OCI-M2 (cell line): ENCODE data around the gene CELF4.

Source experiments
- DNase-seq: peaks from one replicate; lab custom pipeline; 2025; ENCODE audit not compliant: unreplicated experiment; lab: John Stamatoyannopoulos, UW

The CELF4 gene

DNA sequence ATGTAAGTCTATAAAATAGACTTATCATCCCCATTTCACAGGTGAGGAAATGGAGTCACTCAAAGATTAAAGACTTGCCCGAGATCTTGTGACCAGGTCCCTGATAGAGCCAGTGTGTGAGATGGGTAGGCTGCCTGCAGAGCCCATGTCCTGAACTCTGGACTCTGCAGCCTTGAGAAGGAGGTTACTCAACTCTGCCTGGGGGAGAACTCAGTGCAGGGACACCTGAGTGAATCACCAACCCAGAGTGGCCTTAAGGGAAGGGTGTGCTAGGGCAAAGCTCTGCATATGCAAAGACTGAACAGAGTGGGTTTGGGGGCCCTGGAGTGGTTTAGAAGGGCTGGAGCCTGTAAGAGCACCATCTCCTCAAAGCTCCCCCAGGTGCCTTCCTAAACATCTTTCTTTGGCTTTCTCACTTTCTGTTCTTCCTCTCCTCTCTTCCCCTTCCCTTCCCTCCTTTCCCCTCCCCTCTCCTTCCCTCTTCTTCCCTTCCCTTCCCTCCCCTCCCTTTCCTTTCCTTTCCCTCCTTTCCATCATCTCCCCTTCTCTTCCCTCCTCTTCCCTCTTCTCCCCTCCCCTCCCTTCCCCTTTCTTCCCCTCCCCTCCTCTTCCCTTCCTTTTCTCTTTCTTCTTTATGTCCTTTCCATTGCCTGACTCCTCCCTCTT lies 67.6 kb downstream of the CELF4 start:
- no peak for DNase-seq

DNA sequence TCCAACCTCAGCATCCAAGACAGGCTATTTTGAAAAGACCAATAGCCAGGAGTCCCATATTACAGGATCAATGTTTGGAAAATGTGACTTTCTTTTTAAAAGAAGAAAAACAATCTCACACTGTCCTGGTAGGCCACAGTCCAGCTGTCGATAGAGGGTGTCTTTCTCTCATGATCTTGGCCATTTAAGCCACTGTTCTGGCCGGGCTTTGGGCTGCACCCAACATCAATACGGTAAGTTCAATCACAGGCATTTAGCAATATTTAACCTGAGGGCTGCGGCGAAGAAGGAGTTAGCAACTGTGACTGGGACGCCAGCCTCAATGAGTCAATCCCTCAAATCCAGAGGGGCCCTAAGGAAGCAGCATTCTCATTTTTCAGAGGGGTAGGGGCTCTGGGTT lies 69.0 kb downstream of the CELF4 start:
- DNase-seq = no peak

DNA sequence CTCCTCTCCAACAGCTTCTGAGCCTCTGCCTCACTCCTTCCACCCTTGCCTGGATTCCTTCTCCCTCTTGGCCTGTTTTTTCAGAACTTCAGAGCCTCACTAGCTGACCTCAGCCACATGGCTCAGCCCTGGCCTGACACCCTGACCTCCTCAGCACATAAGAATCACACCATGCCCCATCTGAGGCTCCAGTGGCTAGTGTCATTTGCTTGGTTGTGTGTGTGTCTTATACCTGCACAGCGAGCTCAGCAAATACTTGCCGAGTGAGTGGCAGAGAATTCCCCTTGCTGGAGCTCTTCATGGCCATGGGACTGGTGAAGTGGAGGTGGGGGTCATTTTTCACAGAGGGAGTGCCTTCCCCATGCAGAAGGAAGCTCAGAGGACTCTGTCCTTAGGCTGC lies 70.2 kb downstream of the CELF4 start:
- no peak for DNase-seq

- no peak for DNase-seq
Measured at GRCh38 chr18:37494406-37494805, 71.2 kb downstream of the CELF4 start.

DNA sequence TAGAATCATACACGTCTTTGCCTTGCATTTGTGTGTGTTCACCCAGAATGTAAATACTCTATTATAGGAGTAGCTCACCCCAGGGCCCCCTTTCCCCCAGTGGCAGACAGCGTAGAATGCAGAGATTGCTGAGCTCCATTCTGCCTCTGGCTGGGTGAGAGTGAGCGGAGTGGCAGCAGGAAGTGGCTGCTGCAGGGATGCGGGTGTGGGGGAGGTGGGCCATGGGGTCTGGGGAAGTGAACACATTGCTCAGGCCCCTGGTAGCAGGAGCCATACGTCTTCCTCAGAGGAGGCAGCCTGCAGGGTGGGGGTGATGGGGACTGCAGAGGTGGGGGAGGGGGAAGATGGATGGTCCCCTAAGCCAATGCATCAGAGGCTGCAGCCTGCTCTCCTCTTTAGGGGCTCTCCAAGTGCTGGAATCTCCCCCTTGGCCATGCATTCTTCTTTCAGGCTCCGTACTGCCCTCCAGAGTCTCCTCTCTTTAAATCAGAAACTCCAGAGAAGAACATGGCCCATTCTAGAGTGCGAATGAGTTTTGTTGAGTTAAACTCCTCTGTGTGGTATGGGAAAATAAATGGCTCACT lies 72.2 kb downstream of the CELF4 start:
- DNase-seq = no peak

DNA sequence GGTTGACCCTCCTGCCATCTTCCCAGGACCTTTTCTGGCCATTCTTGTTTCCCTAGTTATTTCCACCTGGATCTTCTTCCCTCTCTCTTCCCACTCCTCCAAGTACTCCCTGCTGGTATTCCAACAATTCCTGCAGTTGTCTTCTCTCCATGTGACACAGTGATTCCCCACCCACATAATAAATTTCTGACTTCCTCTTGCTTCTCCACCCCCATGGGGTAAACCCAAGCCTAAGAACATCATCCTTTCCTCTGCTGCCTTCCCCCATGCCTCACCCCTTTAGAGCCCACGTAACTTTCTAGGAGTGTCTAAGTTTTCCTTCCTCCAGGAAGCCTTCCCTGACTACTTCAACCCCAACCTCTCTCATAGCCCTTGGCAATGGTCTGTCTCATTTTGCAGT lies 72.6 kb downstream of the CELF4 start:
- DNase-seq = no peak

DNA sequence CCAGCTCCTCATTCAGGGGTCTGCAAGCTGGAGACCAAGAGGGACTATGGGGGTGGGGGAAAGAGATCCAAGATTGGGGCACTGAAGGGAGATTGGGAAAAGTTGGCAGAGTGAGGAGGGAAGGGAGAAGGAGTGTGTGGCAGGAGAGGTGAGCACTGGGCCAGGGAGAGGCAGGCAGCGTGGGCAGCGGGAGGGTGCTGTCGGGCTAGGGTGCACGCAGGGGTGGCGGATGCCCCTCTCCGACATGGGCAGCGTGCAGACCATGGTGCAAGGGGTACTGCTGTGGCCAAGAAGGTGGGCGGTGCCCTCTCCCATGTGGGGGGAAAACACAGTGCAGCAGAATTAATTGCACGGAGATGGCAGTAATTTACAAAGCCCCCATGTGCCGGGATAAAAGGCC lies 74.1 kb downstream of the CELF4 start:
- DNase-seq = no peak

DNA sequence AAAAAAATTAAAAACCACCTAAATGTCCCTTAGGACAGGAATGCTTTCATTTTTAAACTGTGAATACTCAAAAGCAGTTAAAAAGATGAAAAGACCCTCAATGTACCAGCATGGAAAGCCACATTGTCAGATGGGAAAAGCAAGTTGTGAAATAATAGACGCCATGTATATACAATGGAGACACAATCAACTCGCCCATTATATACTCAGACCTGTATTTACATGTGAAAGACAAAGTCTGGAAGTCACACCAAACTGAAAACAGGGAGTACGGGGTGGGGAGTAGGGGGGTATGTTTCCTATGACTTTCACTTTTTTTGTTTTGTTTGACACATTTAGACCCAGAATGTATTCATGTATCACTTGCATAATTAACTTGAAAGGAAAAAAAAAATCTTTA lies 75.6 kb downstream of the CELF4 start:
- DNase-seq = no peak

GRCh38 chr18:37489011-37489410 lies 76.6 kb downstream of the CELF4 start:
- no peak for DNase-seq

DNA sequence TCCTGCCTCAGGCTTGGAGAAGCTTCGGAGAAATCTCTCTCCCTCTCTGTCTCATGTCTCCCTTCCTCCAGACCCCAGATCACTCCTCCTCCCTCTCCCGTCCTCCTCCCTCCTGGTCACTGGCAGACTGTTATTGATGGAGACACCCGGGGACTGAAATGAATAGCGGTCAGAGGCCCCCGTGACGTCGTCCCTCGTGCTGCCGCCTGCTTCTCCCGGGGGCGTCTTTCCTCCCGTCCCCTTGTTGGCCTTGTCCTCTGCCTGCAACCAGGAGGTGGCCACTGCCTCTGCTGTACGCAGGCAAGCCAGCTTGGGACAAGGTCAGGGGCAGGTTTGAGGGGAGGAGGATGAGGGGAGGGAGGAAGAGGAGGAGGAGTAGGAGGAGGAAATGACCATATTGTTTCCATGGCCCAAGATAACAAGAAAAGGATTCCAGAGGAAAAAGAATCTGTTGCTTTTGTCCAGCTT lies 78.2 kb downstream of the CELF4 start:
- DNase-seq = no peak

GRCh38 chr18:37486848-37487247 lies 78.8 kb downstream of the CELF4 start:
- DNase-seq = no peak

DNA sequence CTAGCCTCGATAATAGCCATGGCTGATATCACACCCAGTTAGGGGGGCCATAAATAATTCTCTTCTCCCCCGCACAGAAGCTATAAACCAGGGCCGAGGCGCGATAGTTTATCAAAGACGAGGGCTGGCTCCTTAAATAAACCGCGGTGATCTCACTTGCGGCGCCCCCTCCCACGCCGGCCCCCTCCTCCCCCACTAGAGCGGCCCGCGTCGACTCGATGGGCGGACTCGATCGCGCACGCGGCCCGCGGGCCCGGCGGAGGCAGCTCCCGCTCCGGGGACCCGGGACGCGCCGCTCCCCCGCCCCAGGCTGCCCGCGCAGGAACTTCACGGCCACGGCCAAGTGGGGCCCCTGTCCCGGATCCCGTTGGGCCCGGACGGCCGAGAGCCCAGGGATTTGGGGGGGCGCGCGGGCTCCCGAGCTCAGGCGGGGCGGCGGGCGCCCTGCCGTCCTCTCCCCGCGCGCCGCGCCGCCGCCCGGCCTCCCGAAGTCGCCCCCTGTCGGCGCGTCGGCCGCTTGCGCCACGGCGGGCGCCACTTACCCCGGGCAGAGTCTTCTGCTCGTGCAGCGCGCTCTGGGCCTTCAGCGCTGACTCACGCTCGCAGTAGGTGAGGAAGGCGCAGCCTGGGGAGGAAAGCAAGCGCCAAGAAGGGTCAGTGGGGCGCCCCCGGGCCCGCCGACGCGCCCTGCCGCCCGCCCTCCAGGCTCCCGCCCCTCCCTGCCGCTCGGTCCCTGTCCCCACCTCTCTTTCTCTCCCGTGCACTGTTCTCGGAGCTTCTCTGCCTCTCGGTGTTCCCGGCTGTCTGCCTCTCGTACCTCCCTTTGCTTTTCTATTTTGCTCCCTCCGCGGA lies 80.4 kb downstream of the CELF4 start:
- DNase-seq = no peak

GRCh38 chr18:37483984-37484819 lies 81.4 kb downstream of the CELF4 start:
- DNase-seq = no peak

DNA sequence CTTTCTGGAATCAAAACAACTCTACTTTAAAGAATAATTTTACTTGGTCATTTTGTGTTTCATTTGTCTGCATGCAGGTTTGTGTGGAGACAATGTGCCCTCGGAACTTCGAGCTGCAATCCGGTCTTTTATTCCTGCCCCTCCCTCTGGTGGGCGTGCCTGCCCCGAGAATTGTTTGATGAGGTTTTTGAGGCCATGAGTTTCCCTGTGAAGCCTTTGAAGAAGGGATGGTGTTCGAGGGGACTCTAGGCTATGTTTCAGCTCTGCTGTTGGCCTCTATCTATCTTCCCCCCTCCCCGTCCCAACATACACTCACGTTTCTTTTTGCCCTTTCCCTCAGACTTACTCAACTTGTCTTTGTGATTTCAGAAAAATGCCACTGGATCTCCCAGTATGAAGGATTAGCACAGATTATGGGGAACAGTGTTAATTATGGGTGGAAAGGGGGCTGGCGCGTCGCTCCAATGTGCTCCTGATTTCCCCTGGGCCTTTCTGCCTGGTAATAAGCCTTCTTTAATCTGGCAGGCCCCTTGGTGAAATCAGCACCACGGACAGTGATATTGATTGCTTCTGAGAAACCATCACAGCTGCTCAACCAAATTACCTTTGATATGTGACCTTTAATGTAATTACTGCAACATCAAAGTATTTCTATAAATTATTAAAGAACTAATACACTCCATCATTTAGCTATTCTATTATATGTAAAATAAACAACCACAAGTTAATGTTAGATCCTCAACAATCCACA lies 82.2 kb downstream of the CELF4 start:
- no peak for DNase-seq

DNA sequence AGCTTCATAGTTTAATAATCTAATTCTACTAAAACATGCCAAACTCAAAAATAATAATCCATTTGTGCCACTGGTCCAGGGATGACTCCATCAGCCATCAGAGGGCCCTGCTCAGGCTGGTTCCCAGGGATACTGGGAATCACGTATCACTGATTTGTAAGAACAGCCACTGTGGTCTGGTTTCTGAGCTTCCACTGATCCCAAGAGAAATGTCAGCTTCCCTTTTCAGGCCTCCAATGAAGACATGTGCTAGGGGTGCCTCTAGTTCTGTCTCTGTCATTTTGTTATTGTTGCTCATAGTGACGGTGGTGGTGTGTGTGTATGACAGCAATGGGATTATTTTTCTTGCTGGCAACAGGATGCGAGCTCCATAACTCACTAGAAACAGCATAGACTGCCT lies 83.2 kb downstream of the CELF4 start:
- DNase-seq = no peak

DNA sequence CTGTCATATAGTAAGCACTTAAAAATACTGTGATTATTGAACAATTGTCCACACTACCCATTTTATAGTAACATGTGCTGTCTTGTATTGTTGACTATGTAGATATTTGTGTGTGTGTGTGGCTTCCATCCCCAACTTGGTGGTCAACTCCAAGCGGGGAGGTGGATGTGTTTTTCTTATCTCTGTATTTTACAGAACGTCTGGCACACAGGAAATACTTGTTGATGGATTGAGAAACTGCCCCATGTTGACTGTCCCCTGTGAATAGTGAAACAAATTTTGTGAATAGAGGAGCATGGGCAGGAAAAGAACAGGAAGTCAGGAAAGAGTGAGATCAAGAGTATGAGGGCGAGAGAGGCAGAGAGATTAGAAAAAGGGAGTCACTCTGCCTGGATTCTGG lies 83.6 kb downstream of the CELF4 start:
- DNase-seq = no peak

- no peak for DNase-seq
Measured at GRCh38 chr18:37481491-37481890, 84.1 kb downstream of the CELF4 start.

DNA sequence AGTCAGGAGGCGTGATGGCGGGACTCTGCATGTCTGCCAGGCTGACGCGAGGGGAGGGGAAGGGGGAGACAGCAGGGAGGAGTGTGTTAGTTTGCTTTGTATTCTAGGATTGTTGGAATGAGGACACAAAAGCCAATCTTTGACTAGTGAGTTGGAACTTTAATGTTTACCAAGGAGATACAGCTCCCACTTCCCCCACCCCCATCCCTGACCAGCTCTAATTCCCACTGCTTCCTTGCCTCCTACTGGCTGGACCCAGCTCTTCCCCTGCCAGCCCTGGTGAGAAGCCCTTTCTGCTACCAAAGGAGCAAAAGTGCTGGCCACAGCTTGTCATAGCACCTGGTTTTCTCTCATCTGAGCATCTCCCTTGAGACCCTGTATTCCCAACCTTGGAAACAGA lies 84.5 kb downstream of the CELF4 start:
- DNase-seq = no peak

DNA sequence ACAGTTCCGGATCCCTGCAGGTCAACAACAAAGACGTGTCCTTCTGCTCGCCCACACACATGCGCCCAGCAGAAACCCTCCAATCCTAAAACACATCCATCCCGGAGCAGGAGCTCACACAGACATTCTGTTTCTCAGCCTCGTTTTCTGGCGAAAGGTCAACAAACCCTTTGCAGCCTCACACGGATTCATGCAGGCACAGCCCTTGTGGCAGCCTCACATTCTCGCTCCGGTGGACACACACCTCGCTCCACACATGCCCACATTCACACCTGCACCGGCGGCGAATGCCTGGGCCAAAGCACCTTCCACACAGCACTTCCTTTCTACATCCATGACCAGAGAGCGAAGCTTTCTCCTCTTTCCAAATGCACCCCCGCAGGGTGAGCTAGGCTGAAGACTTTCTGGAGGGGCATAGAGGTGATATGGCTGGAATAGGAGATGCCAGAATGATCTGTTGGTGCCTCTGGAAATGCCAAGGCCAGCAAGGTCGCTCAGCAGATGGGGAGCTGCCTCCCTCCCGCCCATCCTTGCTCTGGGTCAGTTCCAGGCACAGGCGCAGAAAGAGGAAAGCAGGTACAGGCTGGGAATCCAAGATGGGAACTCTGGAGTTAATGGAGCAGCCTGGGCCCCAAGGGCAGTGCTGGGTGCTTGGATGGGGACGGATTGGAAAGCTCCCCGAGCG lies 88.8 kb downstream of the CELF4 start:
- no peak for DNase-seq

DNA sequence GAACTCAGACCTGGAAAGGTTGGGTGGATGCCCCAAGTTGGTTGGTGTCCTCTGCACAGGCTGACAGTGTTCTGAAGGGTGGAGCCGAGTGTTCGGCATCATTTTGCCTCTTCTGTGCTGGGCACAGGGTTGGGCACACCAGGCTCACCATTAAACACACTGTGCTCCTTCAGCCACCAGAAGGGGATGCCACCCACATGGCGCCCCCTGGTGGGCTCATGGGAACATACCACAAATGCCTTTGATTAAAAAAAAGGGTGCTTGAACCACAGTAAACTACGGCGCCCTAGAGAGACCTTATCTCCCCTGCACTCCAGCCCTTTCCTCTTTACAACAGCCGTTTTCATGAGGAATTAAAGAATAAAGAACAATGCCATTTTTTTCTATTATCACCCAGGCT lies 89.4 kb downstream of the CELF4 start:
- DNase-seq = no peak
